ENCODE measurements around the gene IL1F10. TPM values are rescaled to one million over a fixed set of nuclear protein-coding genes. Genes with fewer than 3 reads are reported as not detected.
A peak's percentile ranks its signal among the peaks of the same experiment; 100 is the strongest.

The IL1F10 gene
- total RNA-seq, 2 experiments from 2014 or later, result not detected

GRCh38 chr2:113060396-113060795 is 7.4 kb upstream of the IL1F10 start:
- Mint-ChIP-seq H3K4me3 (no peak overlapping the region), H3K9me3 (ENCODE audit: insufficient read depth) (peaks cover 2% of the 10 kb centered on the region), H3K4me1 (ENCODE audit: low read depth) (no peaks in the 10 kb centered on the region), H3K27ac (no peak overlapping the region), H3K36me3 (ENCODE audit: low read depth) (no peaks in the 10 kb centered on the region), H3K27me3 (ENCODE audit: low read depth) (peaks cover 2% of the 10 kb centered on the region)
- CTCF ChIA-PET, result no interaction called here
- no peak for ATAC-seq
- DNase-seq, result peak; percentile 4
- POLR2A ChIA-PET, result no interaction called here

GRCh38 chr2:113060796-113061195 is 7.0 kb upstream of the IL1F10 start:
- Mint-ChIP-seq H3K36me3 (ENCODE audit: low read depth) (no peaks in the 10 kb centered on the region), H3K4me3 (no peak overlapping the region), H3K27ac (no peak overlapping the region), H3K4me1 (ENCODE audit: low read depth) (no peaks in the 10 kb centered on the region), H3K9me3 (ENCODE audit: insufficient read depth) (no peaks in the 10 kb centered on the region), H3K27me3 (ENCODE audit: low read depth) (peaks cover 2% of the 10 kb centered on the region)
- no peak for ATAC-seq
- CTCF ChIA-PET, result no interaction called here
- POLR2A ChIA-PET, result no interaction called here
- peak; percentile 18 for DNase-seq

- ChIA-PET CTCF (no interaction called here), POLR2A (no interaction called here)
- Mint-ChIP-seq H3K4me3 (no peak overlapping the region), H3K27me3 (ENCODE audit: low read depth) (peaks cover 2% of the 10 kb centered on the region), H3K9me3 (ENCODE audit: insufficient read depth) (no peaks in the 10 kb centered on the region), H3K36me3 (ENCODE audit: low read depth) (no peaks in the 10 kb centered on the region), H3K27ac (no peak overlapping the region), H3K4me1 (ENCODE audit: low read depth) (no peaks in the 10 kb centered on the region)
- DNase-seq, result peak; percentile 14
- ATAC-seq, result no peak
Observed at GRCh38 chr2:113061241-113061640, 6.5 kb upstream of the IL1F10 start.

- POLR2A ChIA-PET, result no interaction called here
- Mint-ChIP-seq H3K4me1 (ENCODE audit: low read depth) (no peaks in the 10 kb centered on the region), H3K27me3 (ENCODE audit: low read depth) (peaks cover 2% of the 10 kb centered on the region), H3K4me3 (no peak overlapping the region), H3K36me3 (ENCODE audit: low read depth) (no peaks in the 10 kb centered on the region), H3K27ac (no peak overlapping the region), H3K9me3 (ENCODE audit: insufficient read depth) (no peaks in the 10 kb centered on the region)
- peak; percentile 13 for DNase-seq
- ATAC-seq, result no peak
- CTCF ChIA-PET, result interaction anchor here (1.0 kb wide), 1 partner anchor 18 kb away, joined by 4 read pairs; no protein-coding TSS in a partner anchor
Observed at GRCh38 chr2:113061896-113062770, 5.6 kb upstream of the IL1F10 start.

GRCh38 chr2:113064281-113064680 is 3.5 kb upstream of the IL1F10 start:
- ATAC-seq, result no peak
- ChIA-PET CTCF (interaction anchor here (0.9 to 1.5 kb wide), 4 partner anchors 16 to 123 kb away, joined by 3 to 9 read pairs (median 3); no protein-coding TSS in a partner anchor), POLR2A (no interaction called here)
- peak; percentile 11 for DNase-seq
- H3K27ac Mint-ChIP-seq, result no peak overlapping the region
- no peak overlapping the region for H3K4me3 Mint-ChIP-seq
- H3K36me3 Mint-ChIP-seq (ENCODE audit: low read depth), result no peaks in the 10 kb centered on the region
- H3K27me3 Mint-ChIP-seq (ENCODE audit: low read depth), result peaks cover 3% of the 10 kb centered on the region
- no peaks in the 10 kb centered on the region for H3K9me3 Mint-ChIP-seq (ENCODE audit: insufficient read depth)
- H3K4me1 Mint-ChIP-seq (ENCODE audit: low read depth), result no peaks in the 10 kb centered on the region

- CTCF ChIA-PET, result interaction anchor here (0.9 to 1.5 kb wide), 4 partner anchors 15 to 123 kb away, joined by 3 to 9 read pairs (median 3); no protein-coding TSS in a partner anchor
- Mint-ChIP-seq H3K9me3 (ENCODE audit: insufficient read depth) (no peaks in the 10 kb centered on the region), H3K4me1 (ENCODE audit: low read depth) (no peaks in the 10 kb centered on the region), H3K27ac (no peak overlapping the region), H3K4me3 (no peak overlapping the region), H3K36me3 (ENCODE audit: low read depth) (no peaks in the 10 kb centered on the region), H3K27me3 (ENCODE audit: low read depth) (peaks cover 8% of the 10 kb centered on the region)
- DNase-seq (peak; percentile 8), ATAC-seq (no peak)
- POLR2A ChIA-PET, result no interaction called here
Observed at GRCh38 chr2:113064898-113065297, 2.9 kb upstream of the IL1F10 start.

- H3K27ac Mint-ChIP-seq, result no peak overlapping the region
- POLR2A ChIA-PET, result no interaction called here
Observed at GRCh38 chr2:113068249-113068648, 479 bp downstream of the IL1F10 start.

GRCh38 chr2:113068706-113069485 is 1.1 kb downstream of the IL1F10 start:
- CTCF ChIA-PET, result interaction anchor here (1.4 to 3.1 kb wide), 2 partner anchors 10 to 16 kb away, joined by 3 to 15 read pairs; no protein-coding TSS in a partner anchor
- peaks cover 8% of the 10 kb centered on the region for H3K27me3 Mint-ChIP-seq (ENCODE audit: low read depth)

More at GRCh38 chr2:113068249-113068648, 479 bp downstream of the IL1F10 start:
- CTCF ChIA-PET, result interaction anchor here (1.4 to 3.1 kb wide), 2 partner anchors 11 to 17 kb away, joined by 3 to 15 read pairs; no protein-coding TSS in a partner anchor
- H3K4me3 Mint-ChIP-seq, result no peak overlapping the region
- no peaks in the 10 kb centered on the region for H3K36me3 Mint-ChIP-seq (ENCODE audit: low read depth)
- peaks cover 10% of the 10 kb centered on the region for H3K27me3 Mint-ChIP-seq (ENCODE audit: low read depth)
- no peaks in the 10 kb centered on the region for H3K9me3 Mint-ChIP-seq (ENCODE audit: insufficient read depth)
- DNase-seq, result no peak
- ATAC-seq, result no peak
- H3K4me1 Mint-ChIP-seq (ENCODE audit: low read depth), result no peaks in the 10 kb centered on the region

GRCh38 chr2:113069676-113070605 is 2.2 kb downstream of the IL1F10 start:
- Mint-ChIP-seq H3K4me1 (ENCODE audit: low read depth) (peaks cover 11% of the 10 kb centered on the region), H3K36me3 (ENCODE audit: low read depth) (no peaks in the 10 kb centered on the region), H3K27ac (no peak overlapping the region), H3K4me3 (no peak overlapping the region), H3K9me3 (ENCODE audit: insufficient read depth) (no peaks in the 10 kb centered on the region), H3K27me3 (ENCODE audit: low read depth) (peaks cover 7% of the 10 kb centered on the region)
- CTCF ChIA-PET, result interaction anchor here (3.1 kb wide), 1 partner anchor 9 kb away, joined by 15 read pairs; no protein-coding TSS in a partner anchor
- ATAC-seq (no peak), DNase-seq (no peak)
- POLR2A ChIA-PET, result no interaction called here

More at GRCh38 chr2:113068706-113069485, 1.1 kb downstream of the IL1F10 start:
- DNase-seq (no peak), ATAC-seq (no peak)
- Mint-ChIP-seq H3K27ac (no peak overlapping the region), H3K4me1 (ENCODE audit: low read depth) (peaks cover under 1% of the 10 kb centered on the region), H3K9me3 (ENCODE audit: insufficient read depth) (no peaks in the 10 kb centered on the region), H3K36me3 (ENCODE audit: low read depth) (no peaks in the 10 kb centered on the region), H3K4me3 (no peak overlapping the region)
- POLR2A ChIA-PET, result no interaction called here

- no peaks in the 10 kb centered on the region for H3K36me3 Mint-ChIP-seq (ENCODE audit: low read depth)
- H3K27me3 Mint-ChIP-seq (ENCODE audit: low read depth), result peaks cover 7% of the 10 kb centered on the region
- no peak for ATAC-seq
- ChIA-PET CTCF (interaction anchor here (1.7 to 3.1 kb wide), 2 partner anchors 9 to 10 kb away, joined by 6 to 15 read pairs; no protein-coding TSS in a partner anchor), POLR2A (no interaction called here)
- no peak for DNase-seq
- H3K9me3 Mint-ChIP-seq (ENCODE audit: insufficient read depth), result no peaks in the 10 kb centered on the region
- H3K4me3 Mint-ChIP-seq, result no peak overlapping the region
- H3K4me1 Mint-ChIP-seq (ENCODE audit: low read depth), result peaks cover 16% of the 10 kb centered on the region
- no peak overlapping the region for H3K27ac Mint-ChIP-seq
Observed at GRCh38 chr2:113070606-113070975, 2.8 kb downstream of the IL1F10 start.

- Mint-ChIP-seq H3K4me3 (no peak overlapping the region), H3K36me3 (ENCODE audit: low read depth) (no peaks in the 10 kb centered on the region), H3K9me3 (ENCODE audit: insufficient read depth) (no peaks in the 10 kb centered on the region), H3K4me1 (ENCODE audit: low read depth) (peaks cover 30% of the 10 kb centered on the region), H3K27ac (no peak overlapping the region), H3K27me3 (ENCODE audit: low read depth) (peaks cover 7% of the 10 kb centered on the region)
- DNase-seq (no peak), ATAC-seq (no peak)
- POLR2A ChIA-PET, result no interaction called here
- CTCF ChIA-PET, result interaction anchor here (0.6 to 1.8 kb wide), 4 partner anchors 10 to 87 kb away, joined by 3 to 10 read pairs (median 3); no protein-coding TSS in a partner anchor
Observed at GRCh38 chr2:113072584-113072983, 4.8 kb downstream of the IL1F10 start.
